GM18505 (cell line): ENCODE measurements around the gene KCNJ16.

ENCODE experiments used
- ATAC-seq: cut with Tn5 transposase; IDR thresholded peaks from one replicate; pipeline ENCODE4 v1.9.1; 2021; ENCODE audit not compliant: unreplicated experiment
- POLR2A ChIP-seq: IDR thresholded peaks from 4 replicates; pipeline ENCODE4 v1.6.1; 2011; ENCODE audit warnings: borderline replicate concordance; ENCODE audit not compliant: insufficient read depth, insufficient read length; ENCODE audit errors: extremely low read depth

The KCNJ16 gene

DNA sequence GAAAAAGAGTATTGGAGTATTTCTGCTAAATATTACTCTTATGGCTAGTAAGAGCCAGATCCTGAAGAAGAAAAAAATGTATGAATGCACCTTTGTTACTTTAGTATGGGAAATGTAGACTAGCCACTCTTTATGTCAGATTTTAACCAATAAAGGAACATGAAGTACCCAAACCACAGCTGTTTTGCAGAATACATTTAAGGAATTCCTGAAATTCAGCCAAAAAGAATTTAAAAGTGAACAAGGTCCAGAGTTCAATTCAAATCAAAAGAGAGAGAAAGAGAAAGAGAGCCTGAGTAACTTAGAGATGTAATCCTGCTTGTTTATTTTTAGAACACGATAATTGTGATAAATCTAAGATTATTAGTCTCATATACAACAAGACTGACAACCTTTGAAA, 1.2 kb downstream of the KCNJ16 start:
- no peak for TF ChIP-seq POLR2A
- no peak for ATAC-seq

DNA sequence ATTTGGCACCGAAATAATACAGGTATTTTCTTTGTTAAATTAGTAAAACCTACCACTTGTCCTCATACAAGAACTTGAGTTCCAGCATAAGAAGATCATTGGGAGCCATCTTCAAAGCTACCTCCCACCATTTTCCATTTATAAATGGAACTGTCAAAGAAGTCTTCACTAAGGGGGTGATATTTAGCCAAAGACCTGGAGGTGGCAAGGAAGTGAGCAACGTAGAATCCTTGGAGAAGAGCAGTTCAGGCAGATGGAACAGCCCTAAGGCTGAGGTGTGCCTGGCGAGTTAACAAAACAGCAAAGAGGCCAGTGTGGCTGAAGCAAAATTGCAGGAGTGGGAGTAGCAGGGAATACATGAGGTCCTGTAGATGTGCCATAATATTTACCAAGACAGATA, 1.8 kb downstream of the KCNJ16 start:
- no peak for TF ChIP-seq POLR2A
- ATAC-seq = no peak

DNA sequence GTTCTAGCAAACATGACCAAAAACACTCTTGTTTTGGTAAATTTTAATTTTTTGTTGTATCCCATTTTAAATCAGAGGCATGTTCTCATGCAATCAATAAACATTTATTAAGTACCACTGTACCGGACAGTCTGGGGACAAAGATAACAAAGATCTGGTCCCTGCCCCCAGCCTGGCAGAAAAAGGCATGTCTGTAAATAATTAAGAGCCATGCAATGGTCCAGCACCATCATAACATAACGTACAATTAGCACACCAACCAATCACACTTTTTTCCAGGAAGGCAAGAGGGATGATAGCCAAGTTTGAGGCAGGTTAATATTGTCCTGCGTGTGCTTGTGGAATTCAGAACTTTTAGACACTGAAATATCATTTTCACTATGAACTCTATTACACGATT, 3.5 kb downstream of the KCNJ16 start:
- no peak for ATAC-seq
- no peak for TF ChIP-seq POLR2A

GRCh38 chr17:70078994-70079531, 4.0 kb downstream of the KCNJ16 start:
- no peak for ATAC-seq
- no peak for TF ChIP-seq POLR2A

GRCh38 chr17:70080541-70081347, 5.7 kb downstream of the KCNJ16 start:
- ATAC-seq = no peak
- no peak for TF ChIP-seq POLR2A

DNA sequence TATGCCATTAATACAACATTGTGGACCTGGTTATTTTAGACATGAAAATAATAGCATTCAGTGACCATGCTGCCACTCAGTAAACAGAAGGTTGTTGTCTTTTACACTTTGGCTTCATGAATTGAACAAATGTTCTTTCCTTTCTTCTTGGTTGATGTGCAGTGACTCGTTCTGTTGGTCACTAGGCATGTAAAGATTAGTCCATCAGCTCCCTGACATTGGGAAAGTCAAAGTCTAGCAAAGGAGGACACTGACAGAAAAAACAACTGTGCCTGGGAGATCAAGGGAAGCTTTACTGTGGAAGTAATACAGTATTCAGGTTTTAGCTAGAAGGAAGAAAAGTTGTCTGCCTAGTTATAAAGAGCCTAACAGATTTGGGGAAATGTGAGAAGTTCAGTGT, 6.9 kb downstream of the KCNJ16 start:
- ATAC-seq = no peak
- TF ChIP-seq POLR2A = no peak

GRCh38 chr17:70084476-70084875, 9.5 kb downstream of the KCNJ16 start:
- TF ChIP-seq POLR2A = no peak
- no peak for ATAC-seq

GRCh38 chr17:70086516-70086915, 11.5 kb downstream of the KCNJ16 start:
- no peak for ATAC-seq

GRCh38 chr17:70089513-70090148, 14.6 kb downstream of the KCNJ16 start:
- no peak for TF ChIP-seq POLR2A
- no peak for ATAC-seq

More at GRCh38 chr17:70086516-70086915, 11.5 kb downstream of the KCNJ16 start:
- TF ChIP-seq POLR2A = no peak

- ATAC-seq = no peak
- TF ChIP-seq POLR2A = no peak
Observed at GRCh38 chr17:70091005-70091568, 16.1 kb downstream of the KCNJ16 start.

- ATAC-seq = no peak
Observed at GRCh38 chr17:70091696-70092095, 16.7 kb downstream of the KCNJ16 start.

GRCh38 chr17:70093163-70093562, 18.1 kb downstream of the KCNJ16 start:
- no peak for TF ChIP-seq POLR2A
- no peak for ATAC-seq

More at GRCh38 chr17:70091696-70092095, 16.7 kb downstream of the KCNJ16 start:
- TF ChIP-seq POLR2A = no peak

GRCh38 chr17:70095455-70095854, 20.4 kb downstream of the KCNJ16 start:
- TF ChIP-seq POLR2A = no peak
- ATAC-seq = no peak
